Fibroblast of lung (primary cell): Measurements from ENCODE around the gene ADGRD1.

Experiments used
- EZH2 ChIP-seq: IDR thresholded peaks from 2 replicates; pipeline ENCODE4 v1.5.1; 2012; ENCODE audit warnings: low read length, control low read depth, mild to moderate bottlenecking; ENCODE audit errors: missing control alignments
- TF ChIP-seq, protein P1 (sequence below), 2 donors: IDR thresholded peaks in 1 of 2; conservative IDR thresholded peaks in 1 of 2; 1 replicate in 1 of 2; 2 replicates in 1 of 2; pipeline ENCODE4 v1.5.1; 2011 to 2012; ENCODE audit warnings: low read length in 2 of 2, control low read depth in 1 of 2, inconsistent platforms in 1 of 2, low read depth in 1 of 2, mild to moderate bottlenecking in 1 of 2

DNA sequence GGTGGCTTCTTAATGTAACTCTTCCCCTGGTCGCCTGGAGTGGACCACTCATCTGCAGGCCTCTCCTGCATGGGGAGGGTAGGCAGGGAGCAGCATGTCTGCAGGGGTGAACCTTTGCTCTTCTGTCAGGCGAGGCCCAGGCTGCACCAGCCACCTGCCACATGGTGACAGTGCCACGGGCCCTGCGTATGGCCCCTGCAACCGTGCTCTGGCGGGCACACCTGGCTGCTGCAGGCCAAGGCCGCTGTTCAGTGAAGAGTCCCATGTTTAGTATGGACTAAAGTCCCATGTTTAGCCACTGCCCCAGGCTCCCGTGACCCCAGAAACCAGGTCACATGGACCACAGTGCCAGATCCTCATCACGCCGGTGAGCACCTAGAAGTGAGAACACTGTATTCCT, 187.0 kb downstream of the ADGRD1 start:
- TF ChIP-seq, protein P1, sequence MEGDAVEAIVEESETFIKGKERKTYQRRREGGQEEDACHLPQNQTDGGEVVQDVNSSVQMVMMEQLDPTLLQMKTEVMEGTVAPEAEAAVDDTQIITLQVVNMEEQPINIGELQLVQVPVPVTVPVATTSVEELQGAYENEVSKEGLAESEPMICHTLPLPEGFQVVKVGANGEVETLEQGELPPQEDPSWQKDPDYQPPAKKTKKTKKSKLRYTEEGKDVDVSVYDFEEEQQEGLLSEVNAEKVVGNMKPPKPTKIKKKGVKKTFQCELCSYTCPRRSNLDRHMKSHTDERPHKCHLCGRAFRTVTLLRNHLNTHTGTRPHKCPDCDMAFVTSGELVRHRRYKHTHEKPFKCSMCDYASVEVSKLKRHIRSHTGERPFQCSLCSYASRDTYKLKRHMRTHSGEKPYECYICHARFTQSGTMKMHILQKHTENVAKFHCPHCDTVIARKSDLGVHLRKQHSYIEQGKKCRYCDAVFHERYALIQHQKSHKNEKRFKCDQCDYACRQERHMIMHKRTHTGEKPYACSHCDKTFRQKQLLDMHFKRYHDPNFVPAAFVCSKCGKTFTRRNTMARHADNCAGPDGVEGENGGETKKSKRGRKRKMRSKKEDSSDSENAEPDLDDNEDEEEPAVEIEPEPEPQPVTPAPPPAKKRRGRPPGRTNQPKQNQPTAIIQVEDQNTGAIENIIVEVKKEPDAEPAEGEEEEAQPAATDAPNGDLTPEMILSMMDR (conservative IDR thresholded peaks at IDR 0.05 in 1 of 2, IDR thresholded peaks at IDR 0.05 in 1 of 2; ENCODE audit: low read depth in 1 of 2, low read length in 2 of 2), result no peak
- TF ChIP-seq EZH2, result no peak
